Measurements from ENCODE around the gene PTPN3. TPM values are rescaled to one million over a fixed set of nuclear protein-coding genes. Genes with fewer than 3 reads are reported as not detected.

PTPN3 gene
- total and polyA plus RNA-seq, 2 donors (not counting 1 experiment from before 2014, with no cell fraction given), result not detected

- POLR2A ChIA-PET, result no interaction called here
- H3K4me3 Mint-ChIP-seq, result no peak overlapping the region
These were observed 163.0 kb downstream of the PTPN3 start for GRCh38 chr9:109335121-109335520.

GRCh38 chr9:109331353-109331752 lies 166.8 kb downstream of the PTPN3 start:
- H3K79me2 ChIP-seq (ENCODE audit: control insufficient read depth, insufficient read depth, low read length), result no peaks in the 10 kb centered on the region
- WGBS (ENCODE audit: insufficient coverage), result 56% methylated on average over 3 of the region's 5 CpGs
- H3K9me3 ChIP-seq (ENCODE audit: control extremely low read depth in 1 of 3, control insufficient read depth in 2 of 3, insufficient read depth in 1 of 3, low read length in 2 of 3), result no peaks in the 10 kb centered on the region
- peaks cover 0 to 4% (median 1%) of the 10 kb centered on the region in 4 experiments for H3K27me3 ChIP-seq (replicated peaks in 1 of 4; ENCODE audit: control extremely low read depth in 1 of 4, control insufficient read depth in 3 of 4, insufficient read depth in 4 of 4, low read length in 3 of 4)
- no peaks in the 10 kb centered on the region for H3K9me3 Mint-ChIP-seq (ENCODE audit: insufficient read depth)
- no peak overlapping the region for H3K4me2 ChIP-seq (replicated peaks; ENCODE audit: low read depth, low read length, poor library complexity, severe bottlenecking)
- CTCF ChIA-PET, result no interaction called here
- H3K36me3 ChIP-seq (replicated peaks in 1 of 2; ENCODE audit: control extremely low read depth in 1 of 2, control insufficient read depth in 1 of 2, extremely low read depth in 1 of 2, insufficient read depth in 2 of 2, low read length in 1 of 2), result no peaks in the 10 kb centered on the region
- H3K27ac ChIP-seq (ENCODE audit: low read length in 2 of 2), result no peak overlapping the region
- no peaks in the 10 kb centered on the region for H3K4me1 Mint-ChIP-seq
- no peak overlapping the region for H3K4me3 Mint-ChIP-seq
- no peak overlapping the region for H3K4me3 ChIP-seq (ENCODE audit: control extremely low read depth in 1 of 5, extremely low read depth in 1 of 5, insufficient read depth in 1 of 5, low read depth in 2 of 5, low read length in 4 of 5)
- no peaks in the 10 kb centered on the region for H3K4me1 ChIP-seq (ENCODE audit: control insufficient read depth in 2 of 2, insufficient read depth in 2 of 2, low read length in 2 of 2)
- intact Hi-C loops (cut with micrococcal nuclease), result no loop called here
- ATAC-seq (ENCODE audit: low read depth) (no peak), DNase-seq (no peak)
- H3K27ac Mint-ChIP-seq, result no peak overlapping the region
- no peak overlapping the region for H3K9ac ChIP-seq (ENCODE audit: low read length)
- H2AFZ ChIP-seq (ENCODE audit: insufficient read depth, low read depth, low read length, poor library complexity, severe bottlenecking), result no peak overlapping the region
- TF ChIP-seq CTCF (IDR thresholded peaks at IDR 0.05), result no peak
- TF ChIP-seq EZH2 (IDR thresholded peaks at IDR 0.05; ENCODE audit: borderline replicate concordance, insufficient read depth, low read depth, low read length, poor library complexity, severe bottlenecking), result no peak
- H4K20me1 ChIP-seq (ENCODE audit: control insufficient read depth, insufficient read depth, low read length, poor library complexity, severe bottlenecking), result no peaks in the 10 kb centered on the region
- POLR2A ChIA-PET, result no interaction called here
- peaks cover 29% of the 10 kb centered on the region for H3K27me3 Mint-ChIP-seq

More at GRCh38 chr9:109335121-109335520, 163.0 kb downstream of the PTPN3 start:
- Histone ChIP-seq H3K27ac (ENCODE audit: low read length in 2 of 2) (no peak overlapping the region), H3K9ac (ENCODE audit: low read length) (no peak overlapping the region), H3K4me1 (ENCODE audit: control insufficient read depth in 2 of 2, insufficient read depth in 2 of 2, low read length in 2 of 2) (no peaks in the 10 kb centered on the region), H3K4me3 (ENCODE audit: control extremely low read depth in 1 of 5, extremely low read depth in 1 of 5, insufficient read depth in 1 of 5, low read depth in 2 of 5, low read length in 4 of 5) (no peak overlapping the region), H4K20me1 (ENCODE audit: control insufficient read depth, insufficient read depth, low read length, poor library complexity, severe bottlenecking) (no peaks in the 10 kb centered on the region), H3K27me3 (replicated peaks in 1 of 4; ENCODE audit: control extremely low read depth in 1 of 4, control insufficient read depth in 3 of 4, insufficient read depth in 4 of 4, low read length in 3 of 4) (no peaks in the 10 kb centered on the region), H3K36me3 (replicated peaks in 1 of 2; ENCODE audit: control extremely low read depth in 1 of 2, control insufficient read depth in 1 of 2, extremely low read depth in 1 of 2, insufficient read depth in 2 of 2, low read length in 1 of 2) (no peaks in the 10 kb centered on the region), H3K9me3 (ENCODE audit: control extremely low read depth in 1 of 3, control insufficient read depth in 2 of 3, insufficient read depth in 1 of 3, low read length in 2 of 3) (no peaks in the 10 kb centered on the region), H3K4me2 (replicated peaks; ENCODE audit: low read depth, low read length, poor library complexity, severe bottlenecking) (no peak overlapping the region), H2AFZ (ENCODE audit: insufficient read depth, low read depth, low read length, poor library complexity, severe bottlenecking) (no peak overlapping the region), H3K79me2 (ENCODE audit: control insufficient read depth, insufficient read depth, low read length) (no peaks in the 10 kb centered on the region)
- 100% methylated on average over 4 of the region's 7 CpGs for WGBS (ENCODE audit: insufficient coverage)
- H3K27ac Mint-ChIP-seq, result no peak overlapping the region
- H3K9me3 Mint-ChIP-seq (ENCODE audit: insufficient read depth), result no peaks in the 10 kb centered on the region
- peaks cover 9% of the 10 kb centered on the region for H3K27me3 Mint-ChIP-seq
- ATAC-seq (ENCODE audit: low read depth) (no peak), DNase-seq (no peak)
- TF ChIP-seq EZH2 (IDR thresholded peaks at IDR 0.05; ENCODE audit: borderline replicate concordance, insufficient read depth, low read depth, low read length, poor library complexity, severe bottlenecking) (no peak), CTCF (IDR thresholded peaks at IDR 0.05) (no peak)
- CTCF ChIA-PET, result no interaction called here
- H3K4me1 Mint-ChIP-seq, result no peaks in the 10 kb centered on the region
- intact Hi-C loops (cut with micrococcal nuclease), result no loop called here

Measured in B cell (primary cell).